AG10803 (cell line): ENCODE results near the gene TTC23L.

ENCODE experiments used
- DNase-seq: peaks from one replicate; pipeline ENCODE4 v3.0.0; 2010; ENCODE audit warnings: low read depth
- H3K4me3 ChIP-seq: 2 replicates; pipeline ENCODE4 v1.5.1; 2011; ENCODE audit warnings: mild to moderate bottlenecking, low read length, control low read depth
- TF ChIP-seq, protein P1 (sequence below): conservative IDR thresholded peaks from 2 replicates; pipeline ENCODE4 v1.5.1; 2011; ENCODE audit warnings: mild to moderate bottlenecking, low read length, control low read depth, inconsistent platforms

The TTC23L gene

DNA sequence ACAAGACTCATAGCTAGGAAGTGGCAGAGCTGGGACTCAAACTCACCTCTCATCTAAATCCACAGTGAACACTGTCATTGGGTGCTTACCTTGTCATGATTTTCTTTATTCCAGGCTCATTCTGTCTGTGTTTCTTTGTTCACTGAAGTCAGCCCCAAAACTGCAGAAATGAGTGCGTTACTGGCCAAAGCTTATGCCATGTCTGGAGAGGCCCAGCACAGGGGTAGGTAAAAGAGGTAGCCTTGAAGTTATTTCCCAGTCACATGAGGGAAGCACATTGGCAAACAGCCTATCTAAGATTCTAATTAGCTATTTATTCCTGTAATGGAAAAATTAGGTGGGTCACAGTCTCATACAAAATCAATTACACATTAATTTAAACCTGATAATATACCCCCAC, 29.8 kb downstream of the TTC23L start:
- no peak overlapping the region for H3K4me3 ChIP-seq
- TF ChIP-seq, protein P1, sequence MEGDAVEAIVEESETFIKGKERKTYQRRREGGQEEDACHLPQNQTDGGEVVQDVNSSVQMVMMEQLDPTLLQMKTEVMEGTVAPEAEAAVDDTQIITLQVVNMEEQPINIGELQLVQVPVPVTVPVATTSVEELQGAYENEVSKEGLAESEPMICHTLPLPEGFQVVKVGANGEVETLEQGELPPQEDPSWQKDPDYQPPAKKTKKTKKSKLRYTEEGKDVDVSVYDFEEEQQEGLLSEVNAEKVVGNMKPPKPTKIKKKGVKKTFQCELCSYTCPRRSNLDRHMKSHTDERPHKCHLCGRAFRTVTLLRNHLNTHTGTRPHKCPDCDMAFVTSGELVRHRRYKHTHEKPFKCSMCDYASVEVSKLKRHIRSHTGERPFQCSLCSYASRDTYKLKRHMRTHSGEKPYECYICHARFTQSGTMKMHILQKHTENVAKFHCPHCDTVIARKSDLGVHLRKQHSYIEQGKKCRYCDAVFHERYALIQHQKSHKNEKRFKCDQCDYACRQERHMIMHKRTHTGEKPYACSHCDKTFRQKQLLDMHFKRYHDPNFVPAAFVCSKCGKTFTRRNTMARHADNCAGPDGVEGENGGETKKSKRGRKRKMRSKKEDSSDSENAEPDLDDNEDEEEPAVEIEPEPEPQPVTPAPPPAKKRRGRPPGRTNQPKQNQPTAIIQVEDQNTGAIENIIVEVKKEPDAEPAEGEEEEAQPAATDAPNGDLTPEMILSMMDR: no peak
- no peak for DNase-seq

DNA sequence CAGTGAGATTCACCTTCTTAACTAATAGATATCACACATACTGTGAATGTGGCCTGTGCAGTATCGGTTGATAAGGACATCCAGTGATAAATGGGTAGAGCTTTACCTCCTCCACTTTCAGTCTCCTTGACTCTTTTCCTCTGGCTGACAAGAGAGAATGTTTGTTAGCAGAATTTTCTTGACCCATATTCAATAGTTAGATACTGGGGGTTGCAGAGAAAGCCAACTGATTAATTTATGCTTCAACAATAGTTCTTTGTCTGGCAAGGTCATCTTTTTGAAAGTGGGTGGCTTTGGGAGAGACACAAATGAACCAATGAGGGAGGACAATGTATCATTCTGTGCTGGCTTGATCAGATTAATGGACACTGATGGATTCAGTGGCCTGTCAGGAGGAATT, 30.3 kb downstream of the TTC23L start:
- TF ChIP-seq, protein P1: no peak
- H3K4me3 ChIP-seq: no peak overlapping the region
- no peak for DNase-seq

DNA sequence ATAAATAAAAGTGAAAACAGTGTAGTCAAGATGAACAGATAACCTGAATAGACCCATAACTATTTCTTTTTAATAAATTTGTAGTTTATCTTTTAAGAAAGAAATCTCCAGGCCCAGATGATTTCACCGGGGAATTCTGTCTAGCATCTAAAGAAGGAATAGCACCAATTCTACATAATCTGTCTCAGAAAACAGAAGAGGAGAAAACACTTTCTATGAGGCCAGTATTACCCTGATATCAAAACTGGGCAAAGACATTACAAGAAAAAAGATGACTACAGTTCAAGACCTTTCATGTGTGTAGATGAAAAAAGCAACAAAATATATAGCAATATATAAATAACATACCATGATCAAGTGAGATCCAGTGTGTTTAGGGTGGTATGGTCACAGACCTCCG, 31.4 kb downstream of the TTC23L start:
- no peak overlapping the region for H3K4me3 ChIP-seq
- TF ChIP-seq, protein P1: no peak
- DNase-seq: no peak

DNA sequence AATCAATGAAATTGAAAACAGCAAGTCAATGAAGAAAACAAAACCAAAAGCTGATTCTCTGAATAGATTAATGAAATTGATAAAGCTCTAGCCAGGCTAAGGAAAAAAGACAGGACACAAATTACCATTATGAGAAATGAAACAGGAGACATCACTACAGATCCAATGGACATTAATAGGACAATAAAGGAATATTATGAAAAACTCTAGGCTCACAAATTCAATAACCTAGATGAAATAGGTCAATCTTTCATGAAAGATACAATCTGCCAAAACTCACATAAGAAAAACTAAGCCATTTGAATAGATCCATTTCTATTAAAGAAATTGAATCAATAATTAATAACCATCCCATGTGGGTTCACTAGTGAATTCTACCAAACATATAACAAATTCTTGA, 37.3 kb downstream of the TTC23L start:
- TF ChIP-seq, protein P1: no peak
- H3K4me3 ChIP-seq: no peak overlapping the region
- no peak for DNase-seq

DNA sequence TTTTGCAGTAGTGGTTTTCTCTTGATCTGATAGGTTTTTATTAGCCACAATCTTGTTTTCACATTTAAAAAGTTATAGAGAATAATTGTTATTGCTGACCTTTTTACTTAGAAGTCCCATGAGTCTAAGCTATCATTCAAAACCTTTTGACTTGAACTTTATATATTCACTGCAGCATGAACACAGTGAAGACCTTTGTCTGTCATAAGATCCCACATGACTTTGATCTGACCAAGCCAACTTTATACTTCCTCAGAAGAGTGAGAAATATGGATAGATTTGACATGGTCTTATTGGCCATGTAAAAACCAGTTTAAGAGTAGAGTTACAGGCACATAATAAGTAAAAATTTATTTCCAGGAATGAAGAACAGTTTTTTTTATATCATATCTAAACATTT, 42.3 kb downstream of the TTC23L start:
- no peak overlapping the region for H3K4me3 ChIP-seq
- TF ChIP-seq, protein P1: no peak
- no peak for DNase-seq

DNA sequence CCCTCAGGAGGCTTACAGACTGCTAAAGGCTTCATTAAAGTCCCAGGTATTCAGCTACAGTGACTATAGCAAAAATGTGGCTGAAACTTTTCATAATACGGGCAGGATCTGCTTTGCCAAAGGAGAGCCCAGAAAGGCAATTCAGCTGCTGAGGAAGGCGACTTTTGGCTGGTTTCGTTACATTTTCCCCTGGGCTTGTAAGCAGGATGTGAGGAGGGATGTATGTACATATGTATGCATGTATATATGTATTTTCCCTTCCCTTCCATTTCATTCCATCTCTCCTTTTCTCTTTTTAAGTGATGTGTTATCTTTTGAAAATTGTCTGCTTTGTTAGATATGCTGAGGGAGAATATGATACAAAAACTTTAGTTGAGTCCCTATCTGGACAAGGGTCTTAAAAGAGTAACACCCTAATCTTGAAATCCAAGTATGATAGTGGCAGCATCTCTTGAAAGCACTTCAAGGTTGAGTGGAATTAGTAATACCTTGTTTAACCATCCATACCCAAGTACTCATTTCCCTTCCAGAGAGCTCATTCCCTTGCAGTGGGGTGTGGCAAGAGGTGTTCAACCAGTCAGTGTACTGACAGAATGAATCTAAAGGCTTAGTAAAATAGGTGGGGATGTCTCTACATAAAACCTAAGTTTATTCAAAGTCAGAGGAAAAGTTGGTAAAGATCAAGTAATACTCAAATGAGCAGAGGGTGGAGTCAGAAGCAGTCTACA, 47.6 kb downstream of the TTC23L start:
- DNase-seq: no peak
- TF ChIP-seq, protein P1: no peak
- H3K4me3 ChIP-seq: no peak overlapping the region

DNA sequence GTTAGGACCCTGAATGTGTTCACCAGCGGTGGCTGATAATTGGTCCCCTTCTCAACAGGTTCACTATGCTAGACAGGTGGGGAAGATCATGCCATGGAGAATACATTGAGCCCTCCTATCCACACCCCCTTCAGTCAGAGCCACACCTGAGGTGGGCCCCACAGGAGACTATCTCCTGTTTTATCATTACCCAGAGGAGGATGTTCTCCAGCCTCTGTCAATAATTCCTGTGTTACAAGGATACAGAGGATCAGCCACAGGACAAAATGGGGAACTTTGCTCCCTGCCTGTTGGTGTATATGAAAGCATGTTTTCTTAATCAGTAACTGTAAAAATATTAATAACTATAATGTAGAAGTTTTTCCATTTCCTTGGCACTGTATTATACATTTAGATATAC, 50.4 kb downstream of the TTC23L start:
- no peak overlapping the region for H3K4me3 ChIP-seq
- no peak for DNase-seq
- TF ChIP-seq, protein P1: no peak
